ENCODE measurements around the gene PPFIA1. TPM values are rescaled to one million over a fixed set of nuclear protein-coding genes. Genes with fewer than 3 reads are reported as not detected.
A peak's percentile ranks its signal among the peaks of the same experiment; 100 is the strongest.
"Not testable (repeated sequence)": the region's sequence is repeated elsewhere in the genome, so short reads cannot be mapped to it uniquely, and the experiment has no call there.

The PPFIA1 gene
- polyA plus RNA-seq, 4 donors = 17.8 to 27.3 (median 23.6) TPM

DNA sequence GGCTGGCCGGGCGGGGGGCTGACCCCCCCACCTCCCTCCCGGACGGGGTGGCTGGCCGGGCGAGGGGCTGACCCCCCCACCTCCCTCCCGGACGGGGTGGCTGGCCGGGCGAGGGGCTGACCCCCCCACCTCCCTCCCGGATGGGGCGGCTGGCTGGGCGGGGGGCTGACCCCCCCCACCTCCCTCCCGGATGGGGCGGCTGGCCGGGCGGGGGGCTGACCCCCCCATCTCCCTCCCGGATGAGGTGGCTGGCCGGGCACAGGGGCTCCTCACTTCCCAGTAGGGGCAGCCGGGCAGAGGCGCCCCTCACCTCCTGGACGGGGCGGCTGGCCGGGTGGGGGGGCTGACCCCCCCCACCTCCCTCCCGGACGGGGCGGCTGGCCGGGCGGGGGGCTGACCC is 24.7 kb downstream of the PPFIA1 start:
- H3K27me3 ChIP-seq (ENCODE audit: control insufficient read depth in 3 of 3, insufficient read depth in 3 of 3, low read length in 3 of 3); H3K9me3 ChIP-seq (ENCODE audit: control insufficient read depth in 2 of 2, insufficient read depth in 1 of 2, low read depth in 1 of 2, low read length in 1 of 2); H3K4me1 ChIP-seq (ENCODE audit: control insufficient read depth in 3 of 3, insufficient read depth in 2 of 3, low read depth in 1 of 3, low read length in 2 of 3); H3K4me3 ChIP-seq (ENCODE audit: low read depth in 1 of 3, low read length in 3 of 3); H3K27ac ChIP-seq (ENCODE audit: low read depth in 1 of 3, low read length in 2 of 3); DNase-seq; FAIRE-seq: not testable (repeated sequence)
- H3K36me3 ChIP-seq (ENCODE audit: control insufficient read depth in 3 of 3, insufficient read depth in 2 of 3, low read depth in 1 of 3, low read length in 3 of 3) = peaks cover 9 to 36% (median 10%) of the 10 kb centered on the region in 3 donors
- WGBS, 3 donors = 93 to 100% (median 100%) methylated on average over 3 to 25 of the region's 29 CpGs

DNA sequence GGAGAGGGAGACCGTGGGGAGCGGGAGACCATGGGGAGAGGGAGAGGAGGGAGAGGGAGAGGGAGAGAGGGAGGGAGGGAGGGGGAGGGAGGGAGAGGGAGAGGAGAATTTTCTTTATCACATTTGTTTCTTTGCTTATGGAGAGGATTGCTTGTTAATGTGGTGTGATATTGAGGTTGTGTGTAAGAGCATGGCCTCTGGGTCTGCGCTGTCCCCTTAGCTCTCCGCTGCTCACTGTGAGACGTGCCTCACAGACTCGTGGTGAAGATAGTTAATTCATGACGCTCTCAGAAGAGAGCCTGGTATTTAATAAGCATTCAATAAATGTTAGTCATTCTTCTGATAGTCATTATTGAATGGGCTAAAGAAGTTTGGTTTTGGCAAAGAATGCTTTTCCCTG is 26.2 kb downstream of the PPFIA1 start:
- 81 to 94% (median 94%) methylated on average over 5 to 7 of the region's 7 CpGs for WGBS, 3 donors

DNA sequence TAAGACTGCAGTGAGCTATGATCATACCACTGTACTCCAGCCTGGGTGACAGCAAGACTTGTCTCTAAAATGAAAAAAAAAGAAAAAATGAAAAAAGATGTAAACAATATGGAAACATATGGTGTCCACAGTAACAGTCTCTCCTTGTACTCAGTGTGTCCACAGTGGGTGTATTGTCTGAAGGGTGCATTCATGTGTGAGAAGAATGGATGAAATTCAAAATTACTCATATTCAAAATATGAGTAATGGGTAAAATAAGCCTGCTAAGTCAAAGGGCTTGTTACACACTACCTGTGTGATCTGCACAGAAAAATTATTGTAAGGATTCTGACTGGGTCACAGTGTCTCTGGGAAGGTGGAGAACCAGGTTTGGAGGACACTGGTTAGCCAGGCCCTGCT is 26.9 kb downstream of the PPFIA1 start:
- no peak overlapping the region for H3K4me3 ChIP-seq (ENCODE audit: low read depth in 1 of 3, low read length in 3 of 3)
- H3K4me1 ChIP-seq (ENCODE audit: control insufficient read depth in 3 of 3, insufficient read depth in 2 of 3, low read depth in 1 of 3, low read length in 2 of 3) = no peaks in the 10 kb centered on the region
- peaks cover 6 to 30% (median 9%) of the 10 kb centered on the region in 3 donors for H3K36me3 ChIP-seq (ENCODE audit: control insufficient read depth in 3 of 3, insufficient read depth in 2 of 3, low read depth in 1 of 3, low read length in 3 of 3)
- H3K27ac ChIP-seq (ENCODE audit: low read depth in 1 of 3, low read length in 2 of 3) = no peak overlapping the region
- no peaks in the 10 kb centered on the region for H3K27me3 ChIP-seq (ENCODE audit: control insufficient read depth in 3 of 3, insufficient read depth in 3 of 3, low read length in 3 of 3)
- no peak for DNase-seq
- no peak for FAIRE-seq
- no peaks in the 10 kb centered on the region for H3K9me3 ChIP-seq (ENCODE audit: control insufficient read depth in 2 of 2, insufficient read depth in 1 of 2, low read depth in 1 of 2, low read length in 1 of 2)

More for the DNA sequence above, 26.2 kb downstream of the PPFIA1 start:
- H3K27ac ChIP-seq (ENCODE audit: low read depth in 1 of 3, low read length in 2 of 3) = no peak overlapping the region
- no peaks in the 10 kb centered on the region for H3K9me3 ChIP-seq (ENCODE audit: control insufficient read depth in 2 of 2, insufficient read depth in 1 of 2, low read depth in 1 of 2, low read length in 1 of 2)
- H3K36me3 ChIP-seq (ENCODE audit: control insufficient read depth in 3 of 3, insufficient read depth in 2 of 3, low read depth in 1 of 3, low read length in 3 of 3) = peaks cover 9 to 34% (median 9%) of the 10 kb centered on the region in 3 donors
- no peak overlapping the region for H3K4me3 ChIP-seq (ENCODE audit: low read depth in 1 of 3, low read length in 3 of 3)
- H3K4me1 ChIP-seq (ENCODE audit: control insufficient read depth in 3 of 3, insufficient read depth in 2 of 3, low read depth in 1 of 3, low read length in 2 of 3) = no peaks in the 10 kb centered on the region
- DNase-seq = no peak
- H3K27me3 ChIP-seq (ENCODE audit: control insufficient read depth in 3 of 3, insufficient read depth in 3 of 3, low read length in 3 of 3) = no peaks in the 10 kb centered on the region
- FAIRE-seq = no peak

DNA sequence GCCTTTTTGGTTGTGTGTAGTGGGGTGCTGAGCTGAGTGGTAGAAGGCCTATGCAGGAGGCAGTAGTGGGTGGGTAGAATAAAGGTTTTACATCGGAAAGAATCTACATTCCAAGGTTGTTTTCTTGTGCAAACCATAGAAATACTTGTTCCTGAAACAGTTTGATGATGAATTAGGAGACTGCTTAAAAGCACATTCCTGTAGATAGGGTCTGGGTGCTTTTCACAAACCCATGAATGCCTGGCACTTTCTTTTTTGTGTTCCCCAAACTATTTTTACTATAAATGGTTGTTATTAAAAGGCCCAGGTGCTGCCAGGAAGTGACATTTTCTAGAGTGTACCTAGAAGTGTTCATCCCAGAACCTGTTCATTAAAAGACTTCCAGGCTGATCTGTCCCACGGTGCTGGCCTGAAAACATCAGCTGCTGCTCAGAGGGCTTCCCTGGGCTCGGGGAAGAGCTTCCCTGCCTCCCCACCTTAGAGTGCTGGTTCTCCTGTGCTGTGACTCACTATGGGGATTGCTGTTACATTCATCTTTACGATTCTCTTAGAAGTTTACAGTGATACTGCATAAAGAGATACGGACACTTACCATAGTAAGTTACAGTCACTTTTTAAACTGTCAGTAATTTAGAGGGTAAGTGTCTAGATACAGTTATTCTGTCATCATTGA is 27.9 kb downstream of the PPFIA1 start:
- no peak for FAIRE-seq
- WGBS, 3 donors = 88 to 93% (median 90%) methylated on average over 5 of the region's 5 CpGs

DNA sequence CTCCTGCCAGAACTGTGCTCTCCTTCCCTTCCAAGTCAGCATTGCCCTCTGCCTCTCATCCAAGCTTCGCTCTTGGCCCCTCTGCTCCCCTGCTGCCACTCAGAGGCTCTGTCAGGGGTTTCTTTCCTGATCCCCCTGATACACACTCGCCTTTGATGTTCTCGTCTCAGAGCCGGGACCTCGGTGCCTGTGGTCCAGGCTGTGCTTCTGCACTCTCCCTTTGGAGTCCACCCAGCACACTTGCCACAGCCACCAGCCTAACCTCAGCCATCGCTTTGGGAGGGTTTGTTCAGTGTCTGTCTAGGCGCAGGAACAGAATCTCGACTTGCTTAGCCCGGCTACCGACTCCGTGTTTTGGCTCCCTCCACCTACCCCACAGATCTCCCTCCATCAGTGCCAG is 29.1 kb downstream of the PPFIA1 start:
- H3K4me3 ChIP-seq (ENCODE audit: low read depth in 1 of 3, low read length in 3 of 3) = no peak overlapping the region
- H3K36me3 ChIP-seq (ENCODE audit: control insufficient read depth in 3 of 3, insufficient read depth in 2 of 3, low read depth in 1 of 3, low read length in 3 of 3) = peaks cover 2 to 23% (median 9%) of the 10 kb centered on the region in 3 donors
- DNase-seq (no peak), FAIRE-seq (no peak)
- no peaks in the 10 kb centered on the region for H3K27me3 ChIP-seq (ENCODE audit: control insufficient read depth in 3 of 3, insufficient read depth in 3 of 3, low read length in 3 of 3)
- H3K9me3 ChIP-seq (ENCODE audit: control insufficient read depth in 2 of 2, insufficient read depth in 1 of 2, low read depth in 1 of 2, low read length in 1 of 2) = no peaks in the 10 kb centered on the region
- H3K27ac ChIP-seq (ENCODE audit: low read depth in 1 of 3, low read length in 2 of 3) = no peak overlapping the region
- no peaks in the 10 kb centered on the region for H3K4me1 ChIP-seq (ENCODE audit: control insufficient read depth in 3 of 3, insufficient read depth in 2 of 3, low read depth in 1 of 3, low read length in 2 of 3)
- 96 to 99% (median 97%) methylated on average over 11 of the region's 11 CpGs for WGBS, 3 donors

More for the DNA sequence above, 27.9 kb downstream of the PPFIA1 start:
- Histone ChIP-seq H3K27me3 (ENCODE audit: control insufficient read depth in 3 of 3, insufficient read depth in 3 of 3, low read length in 3 of 3) (no peaks in the 10 kb centered on the region), H3K4me3 (ENCODE audit: low read depth in 1 of 3, low read length in 3 of 3) (no peak overlapping the region), H3K36me3 (ENCODE audit: control insufficient read depth in 3 of 3, insufficient read depth in 2 of 3, low read depth in 1 of 3, low read length in 3 of 3) (peaks cover 2 to 29% (median 9%) of the 10 kb centered on the region in 3 donors), H3K4me1 (ENCODE audit: control insufficient read depth in 3 of 3, insufficient read depth in 2 of 3, low read depth in 1 of 3, low read length in 2 of 3) (no peaks in the 10 kb centered on the region), H3K27ac (ENCODE audit: low read depth in 1 of 3, low read length in 2 of 3) (no peak overlapping the region), H3K9me3 (ENCODE audit: control insufficient read depth in 2 of 2, insufficient read depth in 1 of 2, low read depth in 1 of 2, low read length in 1 of 2) (no peaks in the 10 kb centered on the region)
- DNase-seq = no peak

DNA sequence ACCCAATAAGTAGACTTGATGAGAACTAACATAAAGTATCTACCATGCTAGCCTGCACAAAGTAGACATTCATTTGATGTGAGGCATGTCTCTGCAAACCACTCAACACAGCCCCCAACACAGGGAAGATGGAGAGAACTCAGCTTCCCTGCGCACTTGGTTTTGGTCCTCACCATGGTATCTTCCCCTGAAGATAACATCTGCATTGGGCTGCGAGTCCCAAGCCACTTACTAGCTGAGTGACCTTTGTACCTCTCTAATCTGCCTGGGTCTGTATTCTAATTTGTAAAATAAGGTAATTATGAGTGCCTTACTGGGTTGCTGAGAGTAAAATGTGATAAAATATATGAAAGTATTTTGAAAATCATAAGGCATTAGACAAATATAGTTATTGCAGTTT is 30.7 kb downstream of the PPFIA1 start:
- no peaks in the 10 kb centered on the region for H3K27me3 ChIP-seq (ENCODE audit: control insufficient read depth in 3 of 3, insufficient read depth in 3 of 3, low read length in 3 of 3)
- DNase-seq (peak in 1 of 2 donors; percentile 12), FAIRE-seq (no peak)
- H3K27ac ChIP-seq (ENCODE audit: low read depth in 1 of 3, low read length in 2 of 3) = no peak overlapping the region
- no peaks in the 10 kb centered on the region for H3K9me3 ChIP-seq (ENCODE audit: control insufficient read depth in 2 of 2, insufficient read depth in 1 of 2, low read depth in 1 of 2, low read length in 1 of 2)
- peaks cover 2 to 30% (median 9%) of the 10 kb centered on the region in 3 donors for H3K36me3 ChIP-seq (ENCODE audit: control insufficient read depth in 3 of 3, insufficient read depth in 2 of 3, low read depth in 1 of 3, low read length in 3 of 3)
- 53 to 81% (median 63%) methylated on average over 2 of the region's 2 CpGs for WGBS, 3 donors
- H3K4me1 ChIP-seq (ENCODE audit: control insufficient read depth in 3 of 3, insufficient read depth in 2 of 3, low read depth in 1 of 3, low read length in 2 of 3) = no peaks in the 10 kb centered on the region
- no peak overlapping the region for H3K4me3 ChIP-seq (ENCODE audit: low read depth in 1 of 3, low read length in 3 of 3)

DNA sequence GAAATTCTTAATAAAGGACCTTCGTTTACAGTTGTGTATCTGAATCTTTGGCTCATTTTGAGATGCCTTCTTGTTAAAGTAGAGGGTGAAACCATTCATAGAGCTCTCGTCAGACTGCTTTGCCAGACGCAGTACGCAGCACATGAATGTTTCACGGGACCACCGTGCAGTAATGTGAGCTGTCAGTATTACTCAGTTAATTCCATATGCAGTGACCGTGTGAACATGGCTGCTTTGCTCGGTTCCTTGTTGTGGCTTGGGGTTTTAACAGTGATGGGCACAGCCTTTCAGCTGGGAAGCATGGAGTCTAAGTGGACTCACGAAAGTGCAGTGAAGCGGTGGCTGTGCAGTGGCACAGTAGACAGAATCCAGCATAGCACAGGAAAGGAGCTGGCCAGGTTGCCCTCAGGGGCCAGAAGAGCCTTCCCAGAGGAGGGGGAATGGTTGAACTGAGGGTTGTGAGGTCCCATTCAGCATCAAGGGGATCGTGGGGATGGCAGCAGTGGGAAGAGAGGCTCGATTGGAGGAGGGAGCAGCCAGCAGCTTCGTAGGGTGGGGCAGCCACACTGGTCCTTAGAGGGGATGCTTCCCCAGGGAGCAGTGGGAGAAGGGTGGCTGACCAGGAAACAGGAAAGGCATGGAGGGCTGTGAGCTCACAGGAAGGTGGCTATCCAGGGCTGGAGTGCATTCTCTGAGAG is 31.4 kb downstream of the PPFIA1 start:
- Histone ChIP-seq H3K36me3 (ENCODE audit: control insufficient read depth in 3 of 3, insufficient read depth in 2 of 3, low read depth in 1 of 3, low read length in 3 of 3) (peaks cover 2 to 28% (median 9%) of the 10 kb centered on the region in 3 donors), H3K4me3 (ENCODE audit: low read depth in 1 of 3, low read length in 3 of 3) (no peak overlapping the region), H3K27me3 (ENCODE audit: control insufficient read depth in 3 of 3, insufficient read depth in 3 of 3, low read length in 3 of 3) (no peaks in the 10 kb centered on the region), H3K27ac (ENCODE audit: low read depth in 1 of 3, low read length in 2 of 3) (no peak overlapping the region), H3K4me1 (ENCODE audit: control insufficient read depth in 3 of 3, insufficient read depth in 2 of 3, low read depth in 1 of 3, low read length in 2 of 3) (peaks cover 0 to 2% (median 0%) of the 10 kb centered on the region in 3 donors), H3K9me3 (ENCODE audit: control insufficient read depth in 2 of 2, insufficient read depth in 1 of 2, low read depth in 1 of 2, low read length in 1 of 2) (no peaks in the 10 kb centered on the region)
- 92 to 97% (median 97%) methylated on average over 13 of the region's 13 CpGs for WGBS, 3 donors
- FAIRE-seq = no peak
- DNase-seq = no peak

DNA sequence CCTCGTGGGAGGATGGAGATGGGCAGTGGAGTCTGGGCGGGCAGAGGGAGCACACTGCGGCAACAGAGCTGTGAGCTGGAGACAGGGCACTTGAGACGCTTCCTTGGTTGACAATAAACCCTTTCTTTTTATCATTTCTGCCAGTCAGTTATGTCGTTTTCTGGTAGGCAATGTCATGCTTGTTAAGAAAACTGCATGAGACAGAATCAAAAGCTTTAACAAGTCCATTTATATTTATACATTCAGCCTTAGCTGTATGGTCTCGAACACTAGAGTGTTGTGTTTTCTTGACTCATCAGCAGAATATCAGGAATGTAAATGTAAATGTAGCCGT is 31.9 kb downstream of the PPFIA1 start:
- Histone ChIP-seq H3K4me1 (ENCODE audit: control insufficient read depth in 3 of 3, insufficient read depth in 2 of 3, low read depth in 1 of 3, low read length in 2 of 3) (peaks cover 0 to 3% (median 0%) of the 10 kb centered on the region in 3 donors), H3K27ac (ENCODE audit: low read depth in 1 of 3, low read length in 2 of 3) (no peak overlapping the region), H3K36me3 (ENCODE audit: control insufficient read depth in 3 of 3, insufficient read depth in 2 of 3, low read depth in 1 of 3, low read length in 3 of 3) (peaks cover 2 to 26% (median 9%) of the 10 kb centered on the region in 3 donors), H3K27me3 (ENCODE audit: control insufficient read depth in 3 of 3, insufficient read depth in 3 of 3, low read length in 3 of 3) (no peaks in the 10 kb centered on the region), H3K4me3 (ENCODE audit: low read depth in 1 of 3, low read length in 3 of 3) (no peak overlapping the region), H3K9me3 (ENCODE audit: control insufficient read depth in 2 of 2, insufficient read depth in 1 of 2, low read depth in 1 of 2, low read length in 1 of 2) (no peaks in the 10 kb centered on the region)
- DNase-seq = no peak
- 84 to 91% (median 86%) methylated on average over 7 of the region's 7 CpGs for WGBS, 3 donors
- no peak for FAIRE-seq
